ENCODE measurements around the gene LCORL. TPM values are rescaled to one million over a fixed set of nuclear protein-coding genes. Genes with fewer than 3 reads are reported as not detected.

The LCORL gene
- total RNA-seq, 4 donors from 2014 or later = 16.0 to 23.8 (median 18.5) TPM

GRCh38 chr4:17958181-17958580 lies 63.4 kb downstream of the LCORL start:
- TF ChIP-seq, protein P1, sequence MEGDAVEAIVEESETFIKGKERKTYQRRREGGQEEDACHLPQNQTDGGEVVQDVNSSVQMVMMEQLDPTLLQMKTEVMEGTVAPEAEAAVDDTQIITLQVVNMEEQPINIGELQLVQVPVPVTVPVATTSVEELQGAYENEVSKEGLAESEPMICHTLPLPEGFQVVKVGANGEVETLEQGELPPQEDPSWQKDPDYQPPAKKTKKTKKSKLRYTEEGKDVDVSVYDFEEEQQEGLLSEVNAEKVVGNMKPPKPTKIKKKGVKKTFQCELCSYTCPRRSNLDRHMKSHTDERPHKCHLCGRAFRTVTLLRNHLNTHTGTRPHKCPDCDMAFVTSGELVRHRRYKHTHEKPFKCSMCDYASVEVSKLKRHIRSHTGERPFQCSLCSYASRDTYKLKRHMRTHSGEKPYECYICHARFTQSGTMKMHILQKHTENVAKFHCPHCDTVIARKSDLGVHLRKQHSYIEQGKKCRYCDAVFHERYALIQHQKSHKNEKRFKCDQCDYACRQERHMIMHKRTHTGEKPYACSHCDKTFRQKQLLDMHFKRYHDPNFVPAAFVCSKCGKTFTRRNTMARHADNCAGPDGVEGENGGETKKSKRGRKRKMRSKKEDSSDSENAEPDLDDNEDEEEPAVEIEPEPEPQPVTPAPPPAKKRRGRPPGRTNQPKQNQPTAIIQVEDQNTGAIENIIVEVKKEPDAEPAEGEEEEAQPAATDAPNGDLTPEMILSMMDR (IDR thresholded peaks at IDR 0.05; ENCODE audit: low read depth) = no peak

DNA sequence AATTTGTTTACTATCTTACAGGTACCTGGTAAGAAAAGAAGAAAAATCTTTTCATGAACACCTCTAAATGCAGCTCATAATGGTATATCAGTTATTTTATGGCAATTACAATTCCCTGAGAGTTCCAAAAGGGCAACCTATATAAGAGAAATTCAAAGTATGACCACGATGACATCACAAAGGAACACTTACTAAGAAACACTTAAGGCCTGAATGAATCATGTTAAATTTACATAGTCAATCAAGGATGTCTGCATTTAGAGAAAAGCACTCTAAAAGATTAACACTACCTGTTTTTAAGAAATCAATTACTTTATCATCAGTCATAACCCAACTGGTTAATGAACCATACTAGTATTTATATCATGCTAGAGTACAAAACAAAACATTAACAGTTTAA lies 63.9 kb downstream of the LCORL start:
- TF ChIP-seq, protein P1 (IDR thresholded peaks at IDR 0.05; ENCODE audit: low read depth) = no peak

GRCh38 chr4:17956245-17956644 lies 65.3 kb downstream of the LCORL start:
- TF ChIP-seq, protein P1 (IDR thresholded peaks at IDR 0.05; ENCODE audit: low read depth) = no peak

GRCh38 chr4:17945303-17945702 lies 76.3 kb downstream of the LCORL start:
- TF ChIP-seq, protein P1 (IDR thresholded peaks at IDR 0.05; ENCODE audit: low read depth) = no peak

DNA sequence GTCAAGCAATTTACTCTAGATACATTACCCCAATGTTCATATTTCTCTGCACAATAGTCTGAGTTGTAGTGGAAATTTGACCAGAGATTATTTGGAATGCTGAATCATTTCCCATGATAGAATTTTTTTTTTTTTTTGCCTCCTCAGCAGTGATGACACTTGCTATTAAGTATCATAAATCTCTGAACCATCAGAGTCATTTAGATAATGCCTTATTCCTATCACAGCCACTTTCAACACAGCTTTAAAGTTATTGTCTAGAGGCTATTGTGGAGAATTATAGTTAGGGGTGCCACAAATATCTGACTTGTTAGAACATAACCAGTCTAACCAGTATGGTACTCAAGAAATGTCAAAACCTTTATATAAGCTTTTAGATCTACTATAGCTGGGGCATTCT lies 79.8 kb downstream of the LCORL start:
- TF ChIP-seq, protein P1 (IDR thresholded peaks at IDR 0.05; ENCODE audit: low read depth) = no peak

- TF ChIP-seq, protein P1 (IDR thresholded peaks at IDR 0.05; ENCODE audit: low read depth) = no peak
Measured at GRCh38 chr4:17939054-17939453, 82.5 kb downstream of the LCORL start.

DNA sequence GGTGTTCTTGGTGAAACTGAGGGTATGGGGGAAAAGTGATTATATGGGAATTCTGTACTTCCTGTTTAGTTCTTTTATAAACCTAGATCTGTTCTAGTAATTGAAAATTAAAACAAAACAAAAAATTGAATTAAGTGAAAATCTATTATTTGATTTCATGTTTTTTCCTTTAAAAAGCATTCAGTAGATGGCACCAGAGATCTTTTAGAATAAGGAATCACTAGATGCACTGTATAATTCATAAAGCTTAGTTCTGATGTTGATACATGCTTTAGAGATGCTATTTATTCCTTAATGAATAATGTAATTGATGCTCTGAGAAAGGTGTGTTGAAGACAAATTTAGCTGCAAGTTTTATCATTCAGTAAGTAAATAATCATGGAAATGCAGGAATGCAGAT lies 87.3 kb downstream of the LCORL start:
- TF ChIP-seq, protein P1 (IDR thresholded peaks at IDR 0.05; ENCODE audit: low read depth) = no peak
